H1 (cell line): ENCODE measurements around the gene AGAP1.

Experiments
- EZH2 ChIP-seq: fragments of 200-600 bp; sonication (generic); IDR thresholded peaks from 2 replicates; pipeline ENCODE4 v1.7.1; 2012; ENCODE audit warnings: low read depth, mild to moderate bottlenecking, moderate library complexity, low read length, inconsistent platforms; ENCODE audit not compliant: severe bottlenecking
- MAFK ChIP-seq: IDR thresholded peaks from 2 replicates; pipeline ENCODE4 v1.6.1; 2012; ENCODE audit warnings: low read depth, mild to moderate bottlenecking, improper control_type of control experiment, low read length
- NANOG ChIP-seq: IDR thresholded peaks from 2 replicates; pipeline ENCODE4 v1.6.1; 2011; ENCODE audit warnings: low read length, low read depth, mild to moderate bottlenecking, inconsistent platforms; ENCODE audit not compliant: insufficient read depth, poor library complexity, severe bottlenecking
- POLR2A ChIP-seq, 2 experiments: IDR thresholded peaks; 1 replicate in 1 of 2; 2 replicates in 1 of 2; pipeline ENCODE4 v1.6.1; 2011; ENCODE audit warnings: low read depth in 2 of 2, low read length in 2 of 2, mild to moderate bottlenecking in 2 of 2; ENCODE audit errors: control extremely low read depth in 1 of 2
- POLR2AphosphoS5 ChIP-seq: IDR thresholded peaks from 2 replicates; pipeline ENCODE4 v1.6.1; 2011; ENCODE audit warnings: low read depth, low read length
- SUZ12 ChIP-seq: fragments of 200-600 bp; sonication (generic); IDR thresholded peaks from 2 replicates; pipeline ENCODE4 v1.6.1; 2012; ENCODE audit warnings: mild to moderate bottlenecking, inconsistent platforms, low read length, moderate library complexity, mixed read lengths
- TF ChIP-seq, protein P1 (sequence below): IDR thresholded peaks from 2 replicates; pipeline ENCODE4 v1.6.1; 2011; ENCODE audit warnings: low read length, improper control_type of control experiment
- TF ChIP-seq, protein P2 (sequence below), 3 experiments: IDR thresholded peaks; 1 replicate in 2 of 3; 2 replicates in 1 of 3; pipeline versions ENCODE4 v1.5.1 to v1.6.1; 2011; ENCODE audit warnings: low read length in 3 of 3, mild to moderate bottlenecking in 3 of 3, inconsistent platforms in 2 of 3, low read depth in 1 of 3, moderate library complexity in 1 of 3; ENCODE audit not compliant: insufficient read depth in 1 of 3; ENCODE audit errors: control extremely low read depth in 1 of 3
- TF ChIP-seq, protein P3 (sequence below): IDR thresholded peaks from 2 replicates; pipeline ENCODE4 v1.6.1; 2012; ENCODE audit warnings: inconsistent platforms

DNA sequence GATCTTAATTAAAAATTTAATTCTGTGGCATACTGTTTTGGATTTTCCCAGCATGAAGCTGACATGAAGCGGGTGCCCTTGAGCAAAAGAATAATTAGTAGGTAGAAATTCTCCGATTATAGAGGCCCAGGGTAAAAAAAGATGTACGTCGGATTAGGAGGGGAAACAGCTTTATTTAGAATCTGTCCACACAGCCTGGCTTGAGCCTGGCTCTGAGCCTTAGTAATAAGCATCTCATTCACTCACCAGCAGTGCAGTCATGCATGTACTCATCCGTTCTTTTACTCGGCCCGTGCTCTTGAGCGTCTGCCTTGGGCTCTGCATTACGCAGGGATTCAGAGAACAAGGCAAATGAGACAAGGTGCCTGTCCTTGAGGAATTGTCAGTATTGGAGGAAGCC lies 219.3 kb downstream of the AGAP1 start:
- TF ChIP-seq SUZ12 (no peak), NANOG (no peak), POLR2A (IDR thresholded peaks at IDR 0.05; ENCODE audit: control extremely low read depth in 1 of 2, low read depth in 2 of 2, low read length in 2 of 2) (no peak), EZH2 (no peak), POLR2AphosphoS5 (no peak), MAFK (no peak)
- TF ChIP-seq, protein P1, sequence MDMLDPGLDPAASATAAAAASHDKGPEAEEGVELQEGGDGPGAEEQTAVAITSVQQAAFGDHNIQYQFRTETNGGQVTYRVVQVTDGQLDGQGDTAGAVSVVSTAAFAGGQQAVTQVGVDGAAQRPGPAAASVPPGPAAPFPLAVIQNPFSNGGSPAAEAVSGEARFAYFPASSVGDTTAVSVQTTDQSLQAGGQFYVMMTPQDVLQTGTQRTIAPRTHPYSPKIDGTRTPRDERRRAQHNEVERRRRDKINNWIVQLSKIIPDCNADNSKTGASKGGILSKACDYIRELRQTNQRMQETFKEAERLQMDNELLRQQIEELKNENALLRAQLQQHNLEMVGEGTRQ = no peak
- TF ChIP-seq, protein P2, sequence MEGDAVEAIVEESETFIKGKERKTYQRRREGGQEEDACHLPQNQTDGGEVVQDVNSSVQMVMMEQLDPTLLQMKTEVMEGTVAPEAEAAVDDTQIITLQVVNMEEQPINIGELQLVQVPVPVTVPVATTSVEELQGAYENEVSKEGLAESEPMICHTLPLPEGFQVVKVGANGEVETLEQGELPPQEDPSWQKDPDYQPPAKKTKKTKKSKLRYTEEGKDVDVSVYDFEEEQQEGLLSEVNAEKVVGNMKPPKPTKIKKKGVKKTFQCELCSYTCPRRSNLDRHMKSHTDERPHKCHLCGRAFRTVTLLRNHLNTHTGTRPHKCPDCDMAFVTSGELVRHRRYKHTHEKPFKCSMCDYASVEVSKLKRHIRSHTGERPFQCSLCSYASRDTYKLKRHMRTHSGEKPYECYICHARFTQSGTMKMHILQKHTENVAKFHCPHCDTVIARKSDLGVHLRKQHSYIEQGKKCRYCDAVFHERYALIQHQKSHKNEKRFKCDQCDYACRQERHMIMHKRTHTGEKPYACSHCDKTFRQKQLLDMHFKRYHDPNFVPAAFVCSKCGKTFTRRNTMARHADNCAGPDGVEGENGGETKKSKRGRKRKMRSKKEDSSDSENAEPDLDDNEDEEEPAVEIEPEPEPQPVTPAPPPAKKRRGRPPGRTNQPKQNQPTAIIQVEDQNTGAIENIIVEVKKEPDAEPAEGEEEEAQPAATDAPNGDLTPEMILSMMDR (IDR thresholded peaks at IDR 0.05; ENCODE audit: control extremely low read depth in 1 of 3, insufficient read depth in 1 of 3, low read depth in 1 of 3, low read length in 3 of 3) = no peak
- TF ChIP-seq, protein P3, sequence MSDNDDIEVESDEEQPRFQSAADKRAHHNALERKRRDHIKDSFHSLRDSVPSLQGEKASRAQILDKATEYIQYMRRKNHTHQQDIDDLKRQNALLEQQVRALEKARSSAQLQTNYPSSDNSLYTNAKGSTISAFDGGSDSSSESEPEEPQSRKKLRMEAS = no peak
